Gastrocnemius medialis (tissue), 4 donors: ENCODE measurements around the gene GALNT18. TPM values are rescaled to one million over a fixed set of nuclear protein-coding genes. Genes with fewer than 3 reads are reported as not detected.
"Not testable (repeated sequence)": the region's sequence is repeated elsewhere in the genome, so short reads cannot be mapped to it uniquely, and the experiment has no call there.

ENCODE experiments used
- ATAC-seq, 2 donors: fragments of 150-250 bp; one replicate each; pipeline ENCODE4 v1.9.1; 2016
- DNase-seq, 2 donors: peaks; one replicate each; pipeline ENCODE4 v3.0.0-alpha.2; 2019
- H3K27ac ChIP-seq, 4 donors: fragments of 200-600 bp; sonication (generic); 1 replicate in 1 of 4; 2 replicates in 3 of 4; pipeline ENCODE4 v1.5.1; 2016 to 2018; ENCODE audit warnings: mild to moderate bottlenecking in 2 of 4, moderate library complexity in 1 of 4
- H3K27me3 ChIP-seq, 3 donors: fragments of 200-600 bp; sonication (generic) in 2 of 3; 1 replicate in 1 of 3; 2 replicates in 2 of 3; pipeline versions ENCODE4 v1.5.1 to v1.6.0; 2016 to 2019; ENCODE audit warnings: mild to moderate bottlenecking in 1 of 3, moderate library complexity in 1 of 3
- H3K36me3 ChIP-seq, 2 donors: fragments of 200-600 bp; sonication (generic) in 1 of 2; one replicate each; pipeline ENCODE4 v1.5.1; 2017 to 2018
- H3K4me1 ChIP-seq, 2 donors: fragments of 200-600 bp; sonication (generic) in 1 of 2; one replicate each; pipeline ENCODE4 v1.5.1; 2016 to 2017; ENCODE audit warnings: mild to moderate bottlenecking in 2 of 2
- H3K4me3 ChIP-seq, 4 donors: fragments of 200-600 bp; sonication (generic) in 3 of 4; 1 replicate in 1 of 4; 2 replicates in 3 of 4; pipeline ENCODE4 v1.5.1; 2016 to 2019; ENCODE audit warnings: mild to moderate bottlenecking in 2 of 4
- H3K9me3 ChIP-seq, 3 donors: fragments of 200-600 bp; sonication (generic) in 2 of 3; 1 replicate in 1 of 3; 2 replicates in 2 of 3; pipeline ENCODE4 v1.5.1; 2016 to 2019
- CTCF ChIP-seq, 5 experiments: fragments of 450-650 bp in 3 of 5; fragments of 200-600 bp in 2 of 5; sonication (generic) in 2 of 5; IDR thresholded peaks in 4 of 5; conservative IDR thresholded peaks in 1 of 5; 1 replicate in 4 of 5; 2 replicates in 1 of 5; pipeline ENCODE4 v1.5.1; 2016 to 2019; ENCODE audit warnings: antibody characterized with exemption in 5 of 5, mild to moderate bottlenecking in 3 of 5, moderate library complexity in 3 of 5
- POLR2A ChIP-seq, 2 donors: fragments of 450-650 bp; IDR thresholded peaks; one replicate each; pipeline ENCODE4 v1.6.1; 2017; ENCODE audit warnings: antibody characterized with exemption in 2 of 2, mild to moderate bottlenecking in 2 of 2, moderate library complexity in 2 of 2
- in situ Hi-C, 4 donors: fragments of 200-750 bp; cut with MboI; loops; one replicate each; pipeline versions ENCODE4 v1.15.0 to v1.8.0; 2017; ENCODE audit warnings: low sequenced_read_pairs in 4 of 4
- intact Hi-C: fragments of 100-400 bp; cut with DNase I; formaldehyde crosslinking; loops from one replicate; pipeline ENCODE4 v1.15.1; 2023; ENCODE audit warnings: low total_unique reads
- total RNA-seq, 4 donors: library from RNA; depleted of rRNA; stranded (reverse); fragments of >200 nt; gene quantifications; one replicate each; pipeline versions ENCODE4 v1.1.0 to v1.2.3, GENCODE V29; 2016

Gene GALNT18
- total RNA-seq, 4 donors from 2014 or later = 10.5 to 29.2 (median 11.2) TPM

GRCh38 chr11:11370255-11370961 lies 251.4 kb downstream of the GALNT18 start:
- TF ChIP-seq POLR2A (IDR thresholded peaks at IDR 0.05) = no peak
- TF ChIP-seq CTCF (IDR thresholded peaks at IDR 0.05 in 4 of 5, conservative IDR thresholded peaks at IDR 0.05 in 1 of 5) = no peak
- H3K4me1 ChIP-seq = no peaks in the 10 kb centered on the region
- H3K9me3 ChIP-seq = no peaks in the 10 kb centered on the region
- H3K4me3 ChIP-seq = no peak overlapping the region
- intact Hi-C loops (no loop called here), in situ Hi-C loops (no loop called here)
- no peak for ATAC-seq
- no peaks in the 10 kb centered on the region for H3K36me3 ChIP-seq
- DNase-seq = no peak
- no peaks in the 10 kb centered on the region for H3K27me3 ChIP-seq
- no peak overlapping the region for H3K27ac ChIP-seq

GRCh38 chr11:11366793-11367192 lies 255.0 kb downstream of the GALNT18 start:
- Histone ChIP-seq H3K4me3 (no peak overlapping the region), H3K27me3 (no peaks in the 10 kb centered on the region), H3K4me1 (no peaks in the 10 kb centered on the region), H3K27ac (no peak overlapping the region), H3K9me3 (no peaks in the 10 kb centered on the region), H3K36me3 (no peaks in the 10 kb centered on the region)
- in situ Hi-C loops = no loop called here
- no peak for TF ChIP-seq POLR2A (IDR thresholded peaks at IDR 0.05)
- no peak for TF ChIP-seq CTCF (IDR thresholded peaks at IDR 0.05 in 4 of 5, conservative IDR thresholded peaks at IDR 0.05 in 1 of 5)
- intact Hi-C loops = no loop called here
- DNase-seq (no peak), ATAC-seq (no peak)

DNA sequence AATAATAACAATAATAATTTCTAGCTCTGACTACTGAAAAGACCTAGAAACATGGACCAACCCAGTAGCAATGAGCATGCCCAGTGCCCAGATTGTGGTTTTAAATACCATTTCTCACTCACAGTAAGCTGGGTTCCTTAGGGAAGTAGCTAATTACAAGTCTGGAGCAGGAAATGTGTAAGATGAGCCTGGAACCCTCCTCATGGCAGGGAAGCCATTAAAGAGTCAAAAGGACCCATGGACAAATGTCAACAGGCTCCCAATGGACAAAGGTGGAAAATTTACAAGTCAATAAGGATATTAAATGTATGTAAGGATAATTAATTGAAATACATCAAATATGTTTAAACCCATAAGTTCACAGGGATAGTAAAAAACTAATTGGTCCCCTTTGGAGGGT lies 258.1 kb downstream of the GALNT18 start:
- H3K27me3 ChIP-seq = no peaks in the 10 kb centered on the region
- no peak overlapping the region for H3K27ac ChIP-seq
- H3K4me1 ChIP-seq = no peaks in the 10 kb centered on the region
- ATAC-seq = no peak
- intact Hi-C loops = no loop called here
- H3K36me3 ChIP-seq = no peaks in the 10 kb centered on the region
- no peaks in the 10 kb centered on the region for H3K9me3 ChIP-seq
- no peak overlapping the region for H3K4me3 ChIP-seq
- TF ChIP-seq POLR2A (IDR thresholded peaks at IDR 0.05) (no peak), CTCF (IDR thresholded peaks at IDR 0.05 in 4 of 5, conservative IDR thresholded peaks at IDR 0.05 in 1 of 5) (no peak)
- in situ Hi-C loops = no loop called here
- DNase-seq = no peak

GRCh38 chr11:11359611-11360010 lies 262.2 kb downstream of the GALNT18 start:
- in situ Hi-C loops = no loop called here
- no peak for ATAC-seq
- H3K9me3 ChIP-seq = no peaks in the 10 kb centered on the region
- no peak for DNase-seq
- no peak overlapping the region for H3K4me3 ChIP-seq
- no peaks in the 10 kb centered on the region for H3K27me3 ChIP-seq
- H3K36me3 ChIP-seq = no peaks in the 10 kb centered on the region
- no peak overlapping the region for H3K27ac ChIP-seq
- intact Hi-C loops = no loop called here
- TF ChIP-seq POLR2A (IDR thresholded peaks at IDR 0.05) = no peak
- TF ChIP-seq CTCF (IDR thresholded peaks at IDR 0.05 in 4 of 5, conservative IDR thresholded peaks at IDR 0.05 in 1 of 5) = no peak
- no peaks in the 10 kb centered on the region for H3K4me1 ChIP-seq

- no peaks in the 10 kb centered on the region for H3K4me1 ChIP-seq
- no peak for ATAC-seq
- TF ChIP-seq POLR2A (IDR thresholded peaks at IDR 0.05) (no peak), CTCF (IDR thresholded peaks at IDR 0.05 in 4 of 5, conservative IDR thresholded peaks at IDR 0.05 in 1 of 5) (no peak)
- in situ Hi-C loops = no loop called here
- no peak for DNase-seq
- H3K27ac ChIP-seq = no peak overlapping the region
- H3K36me3 ChIP-seq = no peaks in the 10 kb centered on the region
- H3K4me3 ChIP-seq = no peak overlapping the region
- no peaks in the 10 kb centered on the region for H3K9me3 ChIP-seq
- intact Hi-C loops = no loop called here
- H3K27me3 ChIP-seq = no peaks in the 10 kb centered on the region
Measured at GRCh38 chr11:11356842-11357241, 265.0 kb downstream of the GALNT18 start.

DNA sequence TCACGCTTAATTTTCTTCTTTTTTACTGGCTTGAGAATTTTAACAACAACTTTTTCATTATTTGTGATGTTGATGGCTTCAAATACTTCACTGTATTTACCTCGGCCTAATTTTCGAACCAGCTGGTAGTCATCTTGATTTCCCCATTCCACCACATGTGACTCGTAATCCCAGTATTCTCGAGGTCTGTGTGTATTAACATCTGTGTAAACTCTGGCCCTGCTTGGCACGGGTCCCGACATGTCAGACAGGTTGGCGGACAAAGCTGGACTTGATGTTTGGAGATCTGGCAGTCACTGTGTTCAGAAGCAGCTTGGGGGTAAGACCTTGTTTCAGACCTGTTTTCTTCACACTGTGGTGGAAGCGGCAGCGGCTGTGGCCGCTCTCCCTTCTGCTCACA lies 268.9 kb downstream of the GALNT18 start, which contains the start of gene CSNK2A3:
Gene CSNK2A3 (minus strand): TSS at position 373 of the 400 bp plus-strand sequence. CDS start 131 bp downstream, at position 242.
- in situ Hi-C loops, H3K27me3 ChIP-seq, intact Hi-C loops, H3K36me3 ChIP-seq, DNase-seq, H3K27ac ChIP-seq, ATAC-seq, H3K4me3 ChIP-seq, H3K9me3 ChIP-seq: not testable (repeated sequence)
- peaks cover 0 to 12% of the 10 kb centered on the region in 2 donors for H3K4me1 ChIP-seq

DNA sequence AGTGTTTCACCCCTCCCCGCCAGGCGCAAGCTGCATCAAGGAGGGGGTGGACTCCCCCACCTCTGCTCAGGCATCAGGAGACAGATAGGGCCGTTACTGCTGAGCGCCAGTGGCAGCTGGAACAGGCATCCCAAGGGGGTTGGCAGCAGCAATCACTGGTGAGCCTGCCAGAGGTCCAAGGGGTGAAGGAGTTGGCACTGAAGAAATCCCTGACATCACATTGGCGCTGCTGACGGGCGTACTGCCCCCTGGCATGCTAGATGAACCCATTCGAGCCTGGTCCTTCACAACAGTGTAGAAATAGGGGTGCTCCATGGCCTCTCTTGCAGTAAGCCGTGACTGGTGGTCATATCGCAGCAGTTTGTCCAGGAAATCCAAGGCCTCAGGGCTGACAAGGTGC lies 270.0 kb downstream of the GALNT18 start:
- H3K27ac ChIP-seq, intact Hi-C loops, H3K9me3 ChIP-seq, in situ Hi-C loops, H3K27me3 ChIP-seq, DNase-seq, H3K36me3 ChIP-seq, H3K4me3 ChIP-seq: not testable (repeated sequence)
- ATAC-seq = peak in 1 of 2 donors; percentile 17
- H3K4me1 ChIP-seq = peaks cover 0 to 12% of the 10 kb centered on the region in 2 donors
